ENCODE data around the gene FADS6.
"Not testable (repeated sequence)": the region's sequence is repeated elsewhere in the genome, so short reads cannot be mapped to it uniquely, and the experiment has no call there.

FADS6 gene

GRCh38 chr17:74920642-74921025 is 27.2 kb upstream of the FADS6 start:
- peak; percentile 46 for DNase-seq

GRCh38 chr17:74920306-74920620 is 26.8 kb upstream of the FADS6 start:
- no peak for DNase-seq

- peak; percentile 56 for DNase-seq
Measured at GRCh38 chr17:74919440-74920305, 26.2 kb upstream of the FADS6 start.

GRCh38 chr17:74918906-74919305 is 25.5 kb upstream of the FADS6 start:
- DNase-seq: no peak

GRCh38 chr17:74917430-74917829 is 24.0 kb upstream of the FADS6 start:
- DNase-seq: no peak

GRCh38 chr17:74916851-74917199 is 23.4 kb upstream of the FADS6 start:
- no peak for DNase-seq

- DNase-seq: no peak
Measured at GRCh38 chr17:74916136-74916850, 22.9 kb upstream of the FADS6 start.

- not testable (repeated sequence) for DNase-seq
Measured at GRCh38 chr17:74911423-74911822, 18.0 kb upstream of the FADS6 start.

GRCh38 chr17:74909097-74909496 is 15.7 kb upstream of the FADS6 start:
- not testable (repeated sequence) for DNase-seq

- no peak for DNase-seq
Measured at GRCh38 chr17:74907012-74907411, 13.6 kb upstream of the FADS6 start.

- DNase-seq: not testable (repeated sequence)
Measured at GRCh38 chr17:74906214-74906793, 12.9 kb upstream of the FADS6 start.

GRCh38 chr17:74904687-74905409 is 11.4 kb upstream of the FADS6 start:
- DNase-seq: no peak

- DNase-seq: no peak
Measured at GRCh38 chr17:74903671-74904070, 10.2 kb upstream of the FADS6 start.

GRCh38 chr17:74903034-74903433 is 9.6 kb upstream of the FADS6 start:
- no peak for DNase-seq

GRCh38 chr17:74901353-74902135 is 8.1 kb upstream of the FADS6 start:
- no peak for DNase-seq

GRCh38 chr17:74900208-74900607 is 6.8 kb upstream of the FADS6 start:
- DNase-seq: no peak

- no peak for DNase-seq
Measured at GRCh38 chr17:74898376-74898946, 5.0 kb upstream of the FADS6 start.

- no peak for DNase-seq
Measured at GRCh38 chr17:74893936-74894671, 671 bp upstream of the FADS6 start.

- DNase-seq: no peak
Measured at GRCh38 chr17:74892013-74892841, 1.2 kb downstream of the FADS6 start.

GRCh38 chr17:74890554-74890953 is 2.9 kb downstream of the FADS6 start:
- no peak for DNase-seq

GRCh38 chr17:74888469-74888868 is 5.0 kb downstream of the FADS6 start:
- no peak for DNase-seq

Measured in NCI-H146 (cell line).